Raji (cell line): ENCODE results near the gene AKAP8.

Experiments
- POLR2A ChIP-seq: IDR thresholded peaks from 2 replicates; pipeline ENCODE4 v1.6.1; 2011; ENCODE audit warnings: low read depth, low read length, control low read depth; ENCODE audit not compliant: insufficient read depth

The AKAP8 gene

GRCh38 chr19:15397236-15397635, 17.6 kb upstream of the AKAP8 start:
- no peak for TF ChIP-seq POLR2A

- TF ChIP-seq POLR2A = no peak
Observed at GRCh38 chr19:15396436-15396835, 16.8 kb upstream of the AKAP8 start.

- TF ChIP-seq POLR2A = no peak
Observed at GRCh38 chr19:15394426-15394825, 14.8 kb upstream of the AKAP8 start.

- TF ChIP-seq POLR2A = no peak
Observed at GRCh38 chr19:15393963-15394362, 14.4 kb upstream of the AKAP8 start.

GRCh38 chr19:15390814-15391213, 11.2 kb upstream of the AKAP8 start:
- TF ChIP-seq POLR2A = no peak

GRCh38 chr19:15381864-15382263, 2.3 kb upstream of the AKAP8 start:
- no peak for TF ChIP-seq POLR2A

- no peak for TF ChIP-seq POLR2A
Observed at GRCh38 chr19:15381429-15381828, 1.8 kb upstream of the AKAP8 start.

- peak; percentile 38 for TF ChIP-seq POLR2A
Observed at GRCh38 chr19:15379999-15380647, 536 bp upstream of the AKAP8 start.

GRCh38 chr19:15378534-15379082, 979 bp downstream of the AKAP8 start:
- TF ChIP-seq POLR2A = peak; percentile 44; the same call in 1 of the 2 replicates

- TF ChIP-seq POLR2A = no peak
Observed at GRCh38 chr19:15374796-15375440, 4.7 kb downstream of the AKAP8 start.

GRCh38 chr19:15374105-15374651, 5.4 kb downstream of the AKAP8 start:
- no peak for TF ChIP-seq POLR2A

GRCh38 chr19:15373644-15374043, 5.9 kb downstream of the AKAP8 start:
- TF ChIP-seq POLR2A = no peak

GRCh38 chr19:15372891-15373301, 6.7 kb downstream of the AKAP8 start:
- TF ChIP-seq POLR2A = no peak

GRCh38 chr19:15372470-15372869, 7.1 kb downstream of the AKAP8 start:
- no peak for TF ChIP-seq POLR2A

GRCh38 chr19:15371786-15372380, 7.7 kb downstream of the AKAP8 start:
- no peak for TF ChIP-seq POLR2A

GRCh38 chr19:15371119-15371518, 8.5 kb downstream of the AKAP8 start:
- no peak for TF ChIP-seq POLR2A
